ENCODE measurements around the gene SEZ6.
A peak's percentile ranks its signal among the peaks of the same experiment; 100 is the strongest.

The SEZ6 gene

DNA sequence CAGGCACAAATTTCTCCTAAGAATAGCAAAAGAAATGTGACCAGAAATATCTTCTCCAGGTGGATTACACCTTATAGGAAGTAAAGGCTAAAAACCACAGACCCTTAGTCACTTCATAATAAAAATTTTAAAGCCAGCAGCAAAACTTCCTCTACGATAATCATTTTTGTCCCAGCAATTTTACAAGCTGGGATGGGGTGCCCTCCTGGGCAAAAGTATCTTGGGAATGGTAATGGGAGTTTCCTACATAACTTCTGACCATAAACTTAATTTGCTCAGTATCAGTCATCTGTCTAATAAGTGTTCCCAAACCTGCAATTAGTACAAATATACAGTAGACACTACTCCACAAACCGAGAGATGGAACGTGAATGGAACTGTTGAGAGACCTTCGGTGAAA is 57.5 kb downstream of the SEZ6 start:
- TF ChIP-seq, protein P1, sequence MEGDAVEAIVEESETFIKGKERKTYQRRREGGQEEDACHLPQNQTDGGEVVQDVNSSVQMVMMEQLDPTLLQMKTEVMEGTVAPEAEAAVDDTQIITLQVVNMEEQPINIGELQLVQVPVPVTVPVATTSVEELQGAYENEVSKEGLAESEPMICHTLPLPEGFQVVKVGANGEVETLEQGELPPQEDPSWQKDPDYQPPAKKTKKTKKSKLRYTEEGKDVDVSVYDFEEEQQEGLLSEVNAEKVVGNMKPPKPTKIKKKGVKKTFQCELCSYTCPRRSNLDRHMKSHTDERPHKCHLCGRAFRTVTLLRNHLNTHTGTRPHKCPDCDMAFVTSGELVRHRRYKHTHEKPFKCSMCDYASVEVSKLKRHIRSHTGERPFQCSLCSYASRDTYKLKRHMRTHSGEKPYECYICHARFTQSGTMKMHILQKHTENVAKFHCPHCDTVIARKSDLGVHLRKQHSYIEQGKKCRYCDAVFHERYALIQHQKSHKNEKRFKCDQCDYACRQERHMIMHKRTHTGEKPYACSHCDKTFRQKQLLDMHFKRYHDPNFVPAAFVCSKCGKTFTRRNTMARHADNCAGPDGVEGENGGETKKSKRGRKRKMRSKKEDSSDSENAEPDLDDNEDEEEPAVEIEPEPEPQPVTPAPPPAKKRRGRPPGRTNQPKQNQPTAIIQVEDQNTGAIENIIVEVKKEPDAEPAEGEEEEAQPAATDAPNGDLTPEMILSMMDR (IDR thresholded peaks at IDR 0.05; ENCODE audit: borderline replicate concordance, extremely low read depth, low read length, poor library complexity, severe bottlenecking): no peak
- TF ChIP-seq EZH2 (IDR thresholded peaks at IDR 0.05; ENCODE audit: borderline replicate concordance, low read depth, low read length, severe bottlenecking): no peak
- peaks cover 79% of the 10 kb centered on the region for H3K79me2 ChIP-seq (ENCODE audit: insufficient read depth, low read length)
- H4K20me1 ChIP-seq (ENCODE audit: insufficient read depth, low read length): peaks cover 57% of the 10 kb centered on the region
- peak overlapping the region; percentile 79 for H3K27ac ChIP-seq (ENCODE audit: low read length)
- peaks cover 57% of the 10 kb centered on the region for H3K36me3 ChIP-seq (ENCODE audit: insufficient read depth, low read length)
- H3K4me2 ChIP-seq (ENCODE audit: insufficient read depth, low read length): peak overlapping the region; percentile 91
- peaks cover 43% of the 10 kb centered on the region for H3K4me1 ChIP-seq (ENCODE audit: insufficient read depth, low read length)
- peak overlapping the region; percentile 80 to 81 for H3K4me3 ChIP-seq (ENCODE audit: low read depth in 1 of 2, low read length in 2 of 2)
- no peak for ATAC-seq (ENCODE audit: insufficient read depth, low read depth)
- H2AFZ ChIP-seq (ENCODE audit: low read depth, low read length): no peak overlapping the region
- peak overlapping the region; percentile 77 for H3K9ac ChIP-seq (ENCODE audit: low read depth, low read length)
- no peaks in the 10 kb centered on the region for H3K9me3 ChIP-seq (ENCODE audit: insufficient read depth, low read length, severe bottlenecking)
- no peak for DNase-seq
- H3K27me3 ChIP-seq (ENCODE audit: insufficient read depth, low read length, poor library complexity): no peaks in the 10 kb centered on the region

DNA sequence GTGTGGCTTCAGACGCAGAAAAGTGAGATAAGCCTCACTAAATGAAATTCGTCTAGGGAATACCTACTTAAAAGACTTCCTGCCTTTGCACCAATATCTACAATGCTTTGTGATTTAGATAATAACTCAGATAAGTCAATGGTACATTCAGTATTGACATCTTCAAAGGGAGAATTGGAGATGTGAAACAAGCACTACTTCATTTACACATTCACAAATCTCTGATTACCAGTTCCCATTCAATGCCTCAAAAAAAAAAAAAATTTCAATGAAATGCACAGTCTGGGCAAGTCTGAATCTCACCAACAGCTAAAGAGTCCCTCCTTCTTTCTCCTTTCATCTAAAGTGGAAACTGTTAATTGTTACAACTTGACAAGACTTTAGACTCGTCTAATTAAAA is 58.2 kb downstream of the SEZ6 start:
- Histone ChIP-seq H3K79me2 (ENCODE audit: insufficient read depth, low read length) (peaks cover 86% of the 10 kb centered on the region), H3K9ac (ENCODE audit: low read depth, low read length) (peak overlapping the region; percentile 77; the same call in 1 of the 2 replicates), H3K9me3 (ENCODE audit: insufficient read depth, low read length, severe bottlenecking) (no peaks in the 10 kb centered on the region), H3K27me3 (ENCODE audit: insufficient read depth, low read length, poor library complexity) (no peaks in the 10 kb centered on the region), H3K36me3 (ENCODE audit: insufficient read depth, low read length) (peaks cover 62% of the 10 kb centered on the region), H3K4me2 (ENCODE audit: insufficient read depth, low read length) (peak overlapping the region; percentile 91), H4K20me1 (ENCODE audit: insufficient read depth, low read length) (peaks cover 61% of the 10 kb centered on the region), H2AFZ (ENCODE audit: low read depth, low read length) (no peak overlapping the region), H3K4me1 (ENCODE audit: insufficient read depth, low read length) (peaks cover 36% of the 10 kb centered on the region), H3K27ac (ENCODE audit: low read length) (peak overlapping the region; percentile 8; the same call in 1 of the 2 replicates), H3K4me3 (ENCODE audit: low read depth in 1 of 2, low read length in 2 of 2) (peak overlapping the region in 1 of 2 experiments; percentile 80; a peak in 1 of 4 replicates)
- TF ChIP-seq, protein P1 (IDR thresholded peaks at IDR 0.05; ENCODE audit: borderline replicate concordance, extremely low read depth, low read length, poor library complexity, severe bottlenecking): no peak
- no peak for TF ChIP-seq EZH2 (IDR thresholded peaks at IDR 0.05; ENCODE audit: borderline replicate concordance, low read depth, low read length, severe bottlenecking)
- ATAC-seq (ENCODE audit: insufficient read depth, low read depth): no peak
- no peak for DNase-seq

- Histone ChIP-seq H3K36me3 (ENCODE audit: insufficient read depth, low read length) (peaks cover 71% of the 10 kb centered on the region), H3K4me2 (ENCODE audit: insufficient read depth, low read length) (peak overlapping the region; percentile 21; the same call in 1 of the 2 replicates), H3K27ac (ENCODE audit: low read length) (no peak overlapping the region), H3K27me3 (ENCODE audit: insufficient read depth, low read length, poor library complexity) (no peaks in the 10 kb centered on the region), H3K9me3 (ENCODE audit: insufficient read depth, low read length, severe bottlenecking) (no peaks in the 10 kb centered on the region), H3K4me1 (ENCODE audit: insufficient read depth, low read length) (peaks cover 29% of the 10 kb centered on the region), H3K79me2 (ENCODE audit: insufficient read depth, low read length) (peaks cover 100% of the 10 kb centered on the region), H3K9ac (ENCODE audit: low read depth, low read length) (no peak overlapping the region), H3K4me3 (ENCODE audit: low read depth in 1 of 2, low read length in 2 of 2) (no peak overlapping the region), H2AFZ (ENCODE audit: low read depth, low read length) (no peak overlapping the region), H4K20me1 (ENCODE audit: insufficient read depth, low read length) (peaks cover 73% of the 10 kb centered on the region)
- ATAC-seq (ENCODE audit: insufficient read depth, low read depth) (no peak), DNase-seq (no peak)
- TF ChIP-seq, protein P1 (IDR thresholded peaks at IDR 0.05; ENCODE audit: borderline replicate concordance, extremely low read depth, low read length, poor library complexity, severe bottlenecking): no peak
- no peak for TF ChIP-seq EZH2 (IDR thresholded peaks at IDR 0.05; ENCODE audit: borderline replicate concordance, low read depth, low read length, severe bottlenecking)
Observed at GRCh38 chr17:28946239-28946638, 59.6 kb downstream of the SEZ6 start.
